NCI-H1436 (cell line): ENCODE measurements around the gene HOXA13.

Experiments used
- DNase-seq: peaks from one replicate; lab custom pipeline; 2025; lab: John Stamatoyannopoulos, UW

The HOXA13 gene

GRCh38 chr7:27192546-27193334, 7.2 kb downstream of the HOXA13 start:
- no peak for DNase-seq

GRCh38 chr7:27191833-27192545, 7.9 kb downstream of the HOXA13 start:
- no peak for DNase-seq

- no peak for DNase-seq
Measured at GRCh38 chr7:27191161-27191731, 8.6 kb downstream of the HOXA13 start.

- no peak for DNase-seq
Measured at GRCh38 chr7:27189997-27190748, 9.7 kb downstream of the HOXA13 start.

DNA sequence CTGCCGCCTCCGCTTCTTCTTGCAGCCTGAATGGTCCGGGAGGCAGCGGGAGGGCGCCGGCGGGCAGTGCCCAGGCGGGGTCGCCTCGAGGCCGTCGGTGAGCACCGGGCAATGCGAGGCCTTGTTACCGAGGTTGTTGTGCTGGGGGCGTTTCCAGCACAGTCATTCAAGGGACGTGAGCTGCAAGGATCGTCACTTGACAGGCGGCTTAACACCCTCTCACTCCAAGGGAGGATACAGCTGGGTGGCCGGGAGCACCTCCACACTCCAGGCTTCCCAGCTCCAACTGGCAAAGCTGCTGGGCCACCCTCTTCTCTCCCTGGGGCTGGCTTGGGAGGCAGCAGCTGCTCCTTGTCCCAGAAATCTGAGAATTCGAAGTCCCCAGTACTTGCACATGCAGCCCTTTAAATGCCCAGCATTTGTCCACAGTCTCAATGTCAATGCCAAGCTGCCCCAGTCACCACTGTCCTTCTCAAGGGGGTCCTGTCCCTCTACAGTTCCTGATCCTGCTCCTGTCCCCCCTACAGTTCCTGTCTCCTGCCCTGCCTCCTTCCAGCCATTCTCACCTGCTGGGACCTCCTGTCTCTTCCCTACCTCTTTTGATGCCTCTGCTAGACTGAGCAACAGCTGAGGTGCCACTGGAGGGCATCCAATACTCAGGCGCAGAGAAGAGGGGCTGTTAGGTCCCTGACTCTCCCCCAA, 10.4 kb downstream of the HOXA13 start:
- DNase-seq, result no peak

DNA sequence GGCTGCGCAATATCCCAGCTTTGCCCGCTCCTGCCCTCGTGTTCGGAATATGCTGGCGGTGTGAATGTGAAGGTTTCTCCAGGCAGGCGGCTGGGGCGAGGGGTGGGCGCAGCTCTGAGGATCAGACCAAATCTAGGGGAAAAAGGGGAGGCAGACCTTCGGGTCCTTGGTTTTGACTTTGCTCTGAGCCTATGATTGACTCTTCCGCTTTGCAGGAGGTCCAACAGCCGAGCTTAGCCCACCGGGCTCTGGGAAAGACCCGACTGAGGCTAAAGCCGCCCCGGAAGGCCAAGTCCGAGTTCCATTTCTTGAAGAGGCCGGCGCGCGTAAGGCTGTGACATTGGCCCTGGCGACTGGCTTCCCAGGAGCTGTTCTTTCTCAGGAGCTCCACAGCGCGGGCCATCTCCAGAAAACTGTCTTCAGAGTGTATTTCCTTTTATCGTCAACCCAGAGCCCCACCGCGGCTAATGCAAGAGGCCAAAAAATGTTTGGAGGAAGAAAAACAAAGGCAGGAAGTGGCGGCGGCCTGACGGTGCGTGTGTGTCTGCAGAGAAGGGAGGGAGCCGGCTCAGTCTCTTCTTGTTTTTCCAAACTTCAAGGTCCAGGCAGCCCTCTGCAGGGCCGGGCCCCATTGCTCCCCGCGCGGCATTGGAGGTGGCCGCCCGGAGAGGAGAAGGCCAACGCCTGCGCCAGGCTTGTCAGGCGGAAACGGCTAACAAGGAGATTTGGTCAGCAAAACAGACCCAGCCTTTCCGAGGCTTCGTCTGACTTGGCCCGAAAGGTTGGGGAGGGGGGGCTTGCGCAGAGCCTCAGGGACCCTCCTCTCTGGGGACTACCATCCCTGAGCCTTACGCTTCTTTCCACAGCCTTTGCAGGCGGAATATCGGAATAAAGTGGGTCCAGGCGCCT, 11.3 kb downstream of the HOXA13 start:
- no peak for DNase-seq

GRCh38 chr7:27187475-27188385, 12.2 kb downstream of the HOXA13 start:
- no peak for DNase-seq

DNA sequence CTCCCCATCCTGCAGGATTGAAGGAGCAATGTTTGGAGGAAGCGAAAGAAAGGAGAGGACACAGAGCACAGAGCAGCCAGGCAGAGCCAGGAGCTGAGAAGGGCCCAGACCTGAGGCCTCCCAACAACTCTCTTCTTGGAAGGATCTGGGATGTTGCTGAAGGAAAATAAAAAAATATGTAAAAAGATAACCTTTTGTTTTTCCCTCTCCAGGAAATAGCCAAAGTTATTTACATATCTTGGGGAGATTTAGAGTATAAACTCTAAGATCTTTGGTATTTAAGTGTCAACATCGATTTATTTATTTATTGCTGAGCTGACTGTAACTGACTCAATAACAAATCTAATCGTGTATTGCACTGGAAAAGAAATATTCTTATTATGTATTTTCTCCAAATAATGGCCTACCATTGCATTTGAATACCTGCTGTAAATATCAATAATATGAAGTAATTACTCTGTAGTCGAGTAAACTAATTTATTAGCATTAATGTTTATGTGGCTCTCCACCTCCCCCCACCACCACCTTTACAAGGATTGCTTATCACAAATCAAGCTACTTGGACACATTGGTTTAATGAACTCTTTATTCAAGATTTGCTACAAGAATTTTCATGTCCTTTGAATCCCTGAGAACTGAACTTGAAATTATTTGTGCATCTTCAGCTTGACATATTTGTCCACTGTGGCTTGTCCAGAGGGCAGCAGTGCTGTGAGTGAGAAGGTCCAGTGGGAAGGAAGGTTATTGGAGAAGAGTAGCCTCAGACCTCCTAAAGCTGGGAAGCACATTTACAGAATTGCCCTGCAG, 13.0 kb downstream of the HOXA13 start:
- no peak for DNase-seq

DNA sequence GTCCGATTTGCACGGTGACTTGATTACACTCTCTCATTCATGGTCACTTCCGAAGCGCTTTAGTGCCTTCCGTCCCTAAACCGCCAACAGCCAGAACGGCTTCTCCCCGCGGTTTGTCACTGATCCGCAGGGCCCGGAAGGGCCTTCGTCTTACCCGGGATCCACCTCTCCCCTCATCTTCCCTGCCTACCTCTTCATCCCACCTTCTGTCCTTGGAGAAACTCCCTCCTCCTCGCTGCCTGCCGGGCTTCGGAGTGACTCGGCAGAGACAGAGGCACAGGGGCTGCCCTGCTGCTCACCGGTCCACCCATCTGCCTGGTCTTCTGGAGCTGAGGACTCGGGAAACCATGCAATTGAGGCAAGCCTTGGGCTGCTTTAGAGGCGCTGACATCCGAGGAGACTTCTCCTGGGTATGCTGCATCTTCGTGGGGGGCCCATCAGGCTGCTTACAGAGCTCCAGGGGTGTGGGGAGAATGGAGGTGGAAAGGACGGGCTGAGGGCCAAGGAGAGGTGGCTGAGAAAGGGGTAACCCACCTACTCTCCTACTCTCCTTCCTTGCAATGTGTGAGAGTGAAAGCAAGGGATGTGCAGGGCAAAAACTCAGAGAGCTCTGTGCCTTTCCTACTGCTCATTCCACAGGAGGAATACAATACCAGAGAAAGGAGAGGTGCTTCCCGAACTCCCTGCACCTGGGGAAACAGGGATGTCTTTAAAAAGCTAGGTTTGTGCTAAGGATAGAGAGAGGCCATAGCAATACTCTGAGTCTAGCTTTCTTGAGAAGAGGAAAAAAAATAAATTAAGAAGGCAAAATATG, 13.8 kb downstream of the HOXA13 start:
- no peak for DNase-seq

GRCh38 chr7:27185013-27185853, 14.7 kb downstream of the HOXA13 start, which contains the start of gene HOXA11:
Gene HOXA11 (minus strand): TSS chr7:27185232. CDS start chr7:27185144, 88 bp downstream.
- no peak for DNase-seq

- no peak for DNase-seq
Measured at GRCh38 chr7:27184337-27185012, 15.4 kb downstream of the HOXA13 start.

GRCh38 chr7:27183682-27184336, 16.1 kb downstream of the HOXA13 start:
- no peak for DNase-seq

DNA sequence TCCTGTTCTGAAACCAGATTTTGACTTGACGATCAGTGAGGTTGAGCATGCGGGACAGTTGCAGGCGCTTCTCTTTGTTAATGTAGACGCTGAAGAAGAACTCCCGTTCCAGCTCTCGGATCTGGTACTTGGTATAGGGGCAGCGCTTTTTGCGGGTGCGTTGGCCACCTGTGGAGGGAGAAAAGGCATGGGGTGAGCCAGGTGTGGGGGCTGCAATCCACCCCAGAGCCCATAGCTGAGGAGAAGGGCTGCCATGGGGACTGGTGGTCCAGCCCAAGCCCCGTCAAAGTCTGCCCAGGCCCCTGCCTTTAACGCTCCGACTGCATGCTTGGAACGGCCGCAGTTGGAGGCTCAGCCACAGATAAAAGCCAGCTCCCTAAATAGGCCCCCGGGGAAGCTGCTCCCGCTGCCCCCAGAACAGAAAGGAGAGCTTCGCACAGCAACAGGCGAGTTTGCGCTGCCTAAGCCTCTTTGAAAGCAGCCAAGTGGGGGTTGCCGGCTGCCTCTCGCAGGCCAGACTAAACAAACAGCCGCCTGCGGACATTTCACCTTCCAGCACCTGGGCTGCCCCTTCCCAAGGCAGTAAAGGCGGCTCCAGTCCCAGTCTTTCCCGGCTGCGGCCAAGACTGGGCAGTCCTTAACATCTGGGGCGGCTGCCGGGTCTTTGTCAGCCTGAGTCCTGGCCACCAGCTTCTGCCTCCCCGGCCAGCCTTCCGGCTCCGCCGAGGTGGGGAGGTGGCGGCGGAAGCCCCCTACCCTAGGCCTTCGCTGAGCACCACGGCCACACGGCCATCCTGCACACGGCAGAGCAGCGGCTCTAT, 16.8 kb downstream of the HOXA13 start:
- no peak for DNase-seq

- no peak for DNase-seq
Measured at GRCh38 chr7:27182285-27182841, 17.5 kb downstream of the HOXA13 start.
